Stimulated activated CD4-positive, alpha-beta T cell treated with anti-CD3 and anti-CD28 coated beads, Interleukin-1b, Interleukin-23, amount 100 ng/mL, for 48 hours (primary cell): Measurements from ENCODE around the gene GXYLT1.
"Not testable (repeated sequence)": the region's sequence is repeated elsewhere in the genome, so short reads cannot be mapped to it uniquely, and the experiment has no call there.

ENCODE experiments used
- DNase-seq: peaks from one replicate; pipeline ENCODE4 v3.0.0-alpha.2; 2020

Gene GXYLT1

DNA sequence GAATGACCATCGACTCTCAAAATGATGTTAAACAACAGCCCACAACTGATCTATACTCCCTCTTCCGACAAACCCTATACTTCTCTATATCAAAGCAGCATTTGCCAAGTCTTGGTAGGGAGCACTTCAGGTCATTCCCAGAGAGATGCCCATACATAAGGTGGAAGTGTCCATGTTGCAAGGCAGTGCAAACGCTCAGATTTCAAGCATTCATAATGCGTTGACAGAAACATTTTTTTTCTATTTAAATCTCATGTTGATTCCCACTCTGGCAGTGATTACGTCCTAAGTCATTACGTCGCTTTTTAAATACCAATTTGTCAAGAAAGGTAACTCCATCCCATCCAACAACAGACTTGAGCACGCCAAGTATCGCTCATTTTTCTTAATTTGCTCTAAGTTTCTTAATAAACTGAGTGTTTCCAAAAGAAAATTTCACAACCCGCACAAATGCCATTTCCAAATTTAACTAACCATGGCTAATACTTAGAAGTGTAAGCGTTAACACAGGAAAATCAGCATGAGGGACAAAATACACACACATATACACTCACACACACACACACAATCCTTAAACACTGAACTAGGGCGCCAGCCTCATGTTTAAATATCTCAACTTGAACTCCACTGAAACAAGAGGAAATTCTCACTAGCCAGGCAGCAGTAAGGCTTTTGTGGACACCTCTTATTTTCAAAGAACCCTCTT, 1.1 kb downstream of the GXYLT1 start:
- no peak for DNase-seq

DNA sequence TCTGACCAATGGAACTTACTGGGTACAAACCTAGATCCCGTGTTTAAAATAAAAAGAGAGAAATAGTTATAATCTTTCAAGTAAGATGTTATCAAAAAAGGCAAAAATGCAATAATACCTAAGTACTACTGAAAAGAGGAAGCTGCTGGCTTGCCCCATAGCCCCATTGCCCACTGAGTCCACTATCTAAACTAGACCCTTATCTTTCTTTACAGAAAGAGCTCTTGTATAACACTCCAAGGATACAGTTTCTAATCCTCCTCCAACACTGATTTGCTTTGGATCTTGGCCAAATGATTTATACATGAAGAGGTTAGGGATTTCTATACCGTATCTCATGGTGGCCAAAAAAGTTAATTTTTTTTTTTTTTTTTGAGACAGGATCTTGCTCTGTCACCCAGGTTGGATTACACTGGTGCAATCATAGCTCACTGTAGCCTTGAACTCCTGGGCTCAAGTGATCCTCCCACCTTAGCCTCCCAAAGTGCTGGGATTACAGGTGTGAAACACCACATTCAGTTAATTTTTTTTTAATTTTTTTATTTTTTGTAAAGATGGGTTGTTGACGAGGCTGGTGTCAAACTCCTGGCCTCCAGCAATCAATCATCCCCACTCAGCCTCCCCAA, 2.6 kb downstream of the GXYLT1 start:
- DNase-seq = no peak

DNA sequence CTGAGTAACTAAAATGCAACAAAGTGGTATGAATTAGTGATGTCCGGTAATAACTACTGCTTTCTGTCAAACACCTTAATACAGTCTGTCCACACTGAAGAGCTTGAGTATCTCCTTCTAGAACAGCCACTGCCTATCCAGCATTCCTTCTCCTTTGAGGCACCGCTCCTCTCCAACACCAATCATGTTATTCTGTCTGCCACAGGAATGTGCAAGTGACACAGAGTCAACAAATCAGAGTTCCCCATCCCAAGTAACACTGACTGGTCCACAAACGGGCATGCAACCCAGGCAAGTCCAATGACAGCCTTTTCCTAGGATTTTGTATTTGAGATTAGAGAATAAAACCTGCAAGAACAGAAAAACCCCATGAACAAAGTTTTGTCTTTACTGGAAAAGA, 3.8 kb downstream of the GXYLT1 start:
- no peak for DNase-seq

GRCh38 chr12:42135259-42135814, 9.3 kb downstream of the GXYLT1 start:
- no peak for DNase-seq

DNA sequence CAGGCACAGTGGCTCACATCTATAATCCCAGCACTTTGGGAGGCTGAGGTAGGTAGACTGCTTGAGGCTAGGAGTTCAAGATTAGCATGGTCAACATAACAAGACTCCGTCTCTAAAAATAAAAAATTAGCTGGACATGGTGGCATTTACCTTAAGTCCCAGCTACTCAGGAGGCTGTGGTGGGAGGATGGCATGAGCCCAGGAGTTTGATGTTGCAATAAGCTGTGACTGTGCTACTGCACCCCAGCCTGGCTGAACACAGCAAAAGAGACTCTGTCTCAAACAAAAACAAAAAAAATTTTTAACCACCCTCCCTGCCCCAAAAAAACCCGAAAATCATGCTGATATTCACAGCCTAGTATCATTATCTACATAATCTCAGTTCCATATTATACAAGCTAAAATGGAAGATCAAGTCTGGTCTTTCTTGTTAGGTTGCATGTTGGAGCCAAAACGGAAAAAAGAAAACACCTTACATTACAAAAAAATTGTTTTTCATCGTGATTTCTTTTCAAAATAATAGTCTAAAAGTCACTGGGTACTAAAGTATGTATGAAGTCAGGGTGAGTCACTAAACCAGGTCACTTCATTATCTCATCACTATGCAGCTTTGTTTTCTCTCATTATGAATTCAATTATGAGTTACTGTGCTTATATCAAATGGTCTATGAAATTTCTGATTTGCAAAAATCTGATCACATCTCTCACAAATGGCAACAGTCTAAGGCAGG, 13.8 kb downstream of the GXYLT1 start:
- DNase-seq = no peak

- DNase-seq = no peak
Observed at GRCh38 chr12:42129595-42130204, 15.0 kb downstream of the GXYLT1 start.

DNA sequence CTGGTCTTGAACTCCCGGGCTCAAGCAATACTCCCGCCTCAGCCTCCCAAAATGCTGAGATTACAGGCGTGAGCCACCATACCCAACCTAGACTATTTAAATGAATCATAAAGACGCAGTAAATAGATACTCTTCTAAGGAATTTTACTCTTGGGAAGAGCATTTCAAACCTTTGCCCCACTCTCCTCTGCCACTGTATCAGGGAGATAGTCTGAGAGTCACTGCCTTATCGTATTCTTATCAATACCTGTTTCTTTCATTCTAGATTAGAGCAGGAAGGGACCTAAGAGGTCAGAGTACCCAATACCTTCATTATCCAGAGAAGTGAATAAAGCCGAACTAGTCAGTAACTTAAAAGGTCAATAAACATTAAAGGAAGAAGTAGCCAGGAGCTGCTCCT, 15.8 kb downstream of the GXYLT1 start:
- no peak for DNase-seq

- no peak for DNase-seq
Observed at GRCh38 chr12:42128327-42128726, 16.3 kb downstream of the GXYLT1 start.

- DNase-seq = no peak
Observed at GRCh38 chr12:42126963-42127362, 17.7 kb downstream of the GXYLT1 start.

- no peak for DNase-seq
Observed at GRCh38 chr12:42125388-42125767, 19.3 kb downstream of the GXYLT1 start.

DNA sequence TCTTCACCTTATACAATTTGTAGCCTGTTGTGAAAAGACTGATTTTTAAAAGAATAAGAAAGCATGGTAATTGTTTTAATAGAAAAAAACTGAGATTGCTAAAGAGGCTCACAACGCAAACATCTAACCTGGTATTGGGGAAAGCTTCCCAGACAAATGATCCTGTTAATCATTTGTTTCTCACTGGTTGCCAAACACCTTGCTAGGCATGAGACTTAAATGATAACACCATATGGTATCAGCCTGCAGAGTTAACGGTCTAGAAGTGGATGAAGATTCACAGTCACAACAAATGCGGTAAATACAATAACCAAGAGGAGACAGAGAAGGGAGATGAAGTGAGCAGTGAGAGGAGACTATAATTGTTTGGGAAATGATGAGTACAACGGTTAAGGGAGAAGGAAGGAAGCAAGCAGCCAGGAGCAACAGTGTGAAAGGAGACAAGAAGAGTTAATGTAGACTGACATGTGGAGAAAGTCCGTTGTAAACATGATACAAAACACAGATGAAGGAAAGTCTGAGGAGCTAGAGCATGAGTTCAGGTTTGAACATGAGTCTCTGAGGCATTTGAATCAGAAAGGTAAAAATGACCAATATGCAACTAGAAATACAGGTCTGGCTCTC, 19.8 kb downstream of the GXYLT1 start:
- DNase-seq = no peak

GRCh38 chr12:42119085-42119633, 25.5 kb downstream of the GXYLT1 start:
- no peak for DNase-seq

DNA sequence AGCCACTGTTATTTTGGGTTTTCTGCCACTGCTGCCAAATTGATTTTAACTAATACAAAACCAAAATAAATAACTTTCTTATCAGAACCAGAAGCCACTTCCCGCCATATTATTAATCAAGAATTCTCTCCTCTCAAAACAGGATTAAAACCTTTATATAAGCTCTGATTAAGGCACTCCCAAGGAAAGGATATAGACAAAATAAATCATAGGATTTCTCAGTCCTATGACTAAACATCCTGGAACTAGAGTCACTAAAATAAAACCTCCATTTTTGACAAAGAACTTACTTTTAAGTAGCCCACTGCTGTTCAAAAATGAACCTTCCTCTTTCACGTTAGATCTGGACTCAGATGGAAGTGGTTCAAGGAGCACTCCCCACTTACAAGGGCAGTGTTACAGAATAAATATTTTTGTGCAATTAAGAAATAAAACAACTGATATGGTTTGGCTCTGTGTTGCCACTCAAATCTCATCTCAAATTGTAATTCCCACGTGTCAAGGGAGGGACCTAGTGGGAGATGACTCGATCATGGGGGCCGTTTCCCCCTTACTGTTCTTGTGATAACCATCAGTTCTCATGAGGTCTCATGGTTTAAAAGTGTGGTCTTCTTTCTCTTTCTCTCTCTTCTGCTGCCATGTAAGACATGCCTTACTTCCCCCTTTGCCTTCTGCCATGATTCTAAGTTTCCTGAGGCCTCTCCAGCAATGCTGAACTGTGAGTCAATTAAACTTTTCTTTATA, 26.4 kb downstream of the GXYLT1 start:
- DNase-seq = no peak

- no peak for DNase-seq
Observed at GRCh38 chr12:42109031-42109430, 35.6 kb downstream of the GXYLT1 start.

DNA sequence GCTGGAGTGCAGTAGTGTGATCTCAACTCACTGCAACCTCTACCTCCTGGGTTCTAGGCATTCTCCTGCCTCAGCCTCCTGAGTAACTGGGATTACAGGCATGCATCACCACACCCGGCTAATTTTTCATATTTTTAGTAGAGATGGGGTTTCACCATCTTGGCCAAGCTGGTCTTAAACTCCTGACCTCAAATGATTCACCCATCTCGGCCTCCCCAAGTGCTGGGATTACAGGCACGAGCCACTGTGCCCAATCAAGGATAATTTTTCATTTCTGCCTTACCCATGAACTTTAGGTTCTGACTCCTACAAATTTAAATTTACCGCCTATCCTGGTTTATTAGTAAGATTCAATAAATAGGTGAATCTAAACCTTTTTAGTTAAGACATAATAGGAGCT, 37.9 kb downstream of the GXYLT1 start:
- not testable (repeated sequence) for DNase-seq

- no peak for DNase-seq
Observed at GRCh38 chr12:42104784-42105183, 39.9 kb downstream of the GXYLT1 start.

- DNase-seq = no peak
Observed at GRCh38 chr12:42104087-42104486, 40.6 kb downstream of the GXYLT1 start.

- DNase-seq = no peak
Observed at GRCh38 chr12:42103155-42103554, 41.5 kb downstream of the GXYLT1 start.

- DNase-seq = no peak
Observed at GRCh38 chr12:42102720-42103119, 42.0 kb downstream of the GXYLT1 start.

DNA sequence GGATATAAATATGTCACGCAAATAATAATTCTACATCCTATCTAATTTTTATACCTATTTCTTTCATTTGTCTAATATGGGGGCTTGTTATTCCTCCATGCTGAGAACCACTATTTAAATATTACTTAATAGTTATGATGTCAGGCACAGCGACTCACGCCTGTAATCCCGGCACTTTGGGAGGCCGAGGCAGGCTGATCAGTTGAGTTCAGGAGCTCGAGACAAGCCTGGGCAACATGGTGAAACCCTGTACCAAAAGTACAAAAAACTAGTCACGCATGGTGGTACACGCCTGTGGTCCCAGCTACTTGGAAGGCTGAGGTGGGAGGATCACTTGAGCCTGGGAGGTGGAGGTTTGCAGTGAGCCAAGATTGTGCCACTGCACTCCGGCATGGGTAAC, 45.2 kb downstream of the GXYLT1 start:
- no peak for DNase-seq

GRCh38 chr12:42097971-42098370, 46.7 kb downstream of the GXYLT1 start:
- no peak for DNase-seq

DNA sequence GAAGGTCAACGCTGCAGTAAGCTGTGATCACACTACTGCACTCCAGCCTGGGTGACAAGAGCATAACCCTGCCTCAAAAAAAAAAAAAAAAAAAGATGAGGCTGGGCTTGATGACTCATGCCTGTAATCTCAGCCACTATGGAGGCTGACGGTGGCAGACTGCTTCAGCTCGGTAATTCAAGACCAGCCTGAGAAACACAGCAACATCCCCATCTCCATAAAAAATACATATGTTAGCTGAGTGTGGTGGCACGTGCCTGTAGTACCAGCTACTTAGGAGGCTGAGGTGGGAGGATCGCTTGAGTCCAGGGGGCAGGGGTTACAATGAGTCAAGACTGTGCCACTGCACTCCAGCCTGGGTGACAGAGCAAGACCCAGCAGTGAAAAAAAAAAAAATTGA, 50.4 kb downstream of the GXYLT1 start:
- peak; percentile 4 for DNase-seq
